Lower leg skin (tissue), 4 donors: ENCODE measurements around the gene GPR137B. TPM values are rescaled to one million over a fixed set of nuclear protein-coding genes. Genes with fewer than 3 reads are reported as not detected.

ENCODE experiments used
- DNase-seq, 2 donors: peaks; one replicate each; pipeline ENCODE4 v3.0.0-alpha.2; 2019; ENCODE audit warnings: low spot score in 2 of 2
- H3K4me3 ChIP-seq: fragments of 200-600 bp; sonication (generic); 2 replicates; pipeline ENCODE4 v1.5.1; 2017; ENCODE audit warnings: mild to moderate bottlenecking, low read depth; ENCODE audit not compliant: poor library complexity, severe bottlenecking
- CTCF ChIP-seq, 3 donors: fragments of 450-650 bp; IDR thresholded peaks; one replicate each; pipeline ENCODE4 v1.5.1; 2016; ENCODE audit warnings: antibody characterized with exemption in 3 of 3, mild to moderate bottlenecking in 3 of 3, moderate library complexity in 2 of 3
- POLR2A ChIP-seq, 2 donors: fragments of 450-650 bp; IDR thresholded peaks; one replicate each; pipeline ENCODE4 v1.6.1; 2016 to 2017; ENCODE audit warnings: antibody characterized with exemption in 2 of 2, mild to moderate bottlenecking in 1 of 2, moderate library complexity in 1 of 2
- WGBS, 2 donors: methylation state at CpG; one replicate each; pipeline ENCODE4 v1.1.5; 2018; 5-methylcytosine and 5-hydroxymethylcytosine counted together
- intact Hi-C: fragments of 100-400 bp; cut with DNase I; formaldehyde crosslinking; loops from one replicate; pipeline ENCODE4 v1.15.0; 2023; ENCODE audit warnings: low total_unique reads
- total RNA-seq, 4 donors: library from RNA; depleted of rRNA; stranded (reverse); fragments of >200 nt; gene quantifications; one replicate each; pipeline ENCODE4 v1.1.0, GENCODE V29; 2016

GPR137B gene
- total RNA-seq, 4 donors from 2014 or later: 22.5 to 45.5 (median 35.3) TPM

DNA sequence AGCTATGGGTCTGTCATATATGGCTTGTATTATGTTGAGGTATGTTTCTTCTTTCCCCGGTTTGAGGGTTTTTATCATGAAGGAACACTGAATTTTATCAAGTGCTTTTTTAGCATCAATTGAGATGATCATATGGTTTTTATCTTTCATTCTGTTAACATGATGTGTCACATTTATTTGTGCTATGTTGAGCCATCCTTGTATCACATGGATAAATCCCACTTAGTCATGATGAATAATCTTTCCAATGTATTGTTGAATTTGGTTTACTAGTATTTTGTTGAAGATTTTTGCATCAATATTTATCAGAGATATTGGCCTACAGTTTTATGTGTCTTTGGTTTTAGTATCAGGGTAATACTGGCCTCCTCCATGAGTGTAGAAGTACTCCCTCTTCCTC lies 61.7 kb downstream of the GPR137B start:
- intact Hi-C loops: no loop called here
- WGBS, 2 donors: 96 to 100% methylated on average over 1 of the region's 1 CpG
- DNase-seq: no peak
- no peak overlapping the region for H3K4me3 ChIP-seq
- no peak for TF ChIP-seq CTCF (IDR thresholded peaks at IDR 0.05)
- no peak for TF ChIP-seq POLR2A (IDR thresholded peaks at IDR 0.05)

GRCh38 chr1:236204656-236205055 lies 62.3 kb downstream of the GPR137B start:
- 94 to 97% methylated on average over 3 of the region's 3 CpGs for WGBS, 2 donors
- TF ChIP-seq POLR2A (IDR thresholded peaks at IDR 0.05) (no peak), CTCF (IDR thresholded peaks at IDR 0.05) (no peak)
- intact Hi-C loops: no loop called here
- DNase-seq: no peak
- no peak overlapping the region for H3K4me3 ChIP-seq

DNA sequence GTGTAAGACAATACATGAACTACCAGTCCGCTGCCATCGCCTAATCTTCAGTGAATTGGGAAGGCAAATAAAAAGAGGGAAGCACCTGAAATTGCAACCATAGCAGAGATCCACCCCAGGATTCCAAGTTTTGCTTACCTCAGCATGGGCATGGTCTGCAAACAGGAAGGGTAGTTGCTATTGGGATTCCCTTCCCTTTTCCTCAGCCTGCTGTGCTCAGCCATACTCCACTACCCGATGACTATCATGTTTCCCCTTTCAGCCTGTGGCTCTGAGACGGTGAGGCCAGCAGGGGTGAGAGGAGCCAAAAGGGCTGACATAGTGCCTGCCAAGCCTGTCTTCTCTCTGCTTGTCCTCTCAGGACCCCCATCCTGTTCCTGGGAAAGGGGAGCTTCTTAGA lies 64.2 kb downstream of the GPR137B start:
- DNase-seq: peak in 1 of 2 donors; percentile 22
- TF ChIP-seq CTCF (IDR thresholded peaks at IDR 0.05) (no peak), POLR2A (IDR thresholded peaks at IDR 0.05) (no peak)
- 69 to 77% methylated on average over 4 of the region's 4 CpGs for WGBS, 2 donors
- no peak overlapping the region for H3K4me3 ChIP-seq
- intact Hi-C loops: no loop called here

- DNase-seq: no peak
- H3K4me3 ChIP-seq: no peak overlapping the region
- TF ChIP-seq CTCF (IDR thresholded peaks at IDR 0.05) (no peak), POLR2A (IDR thresholded peaks at IDR 0.05) (no peak)
- WGBS, 2 donors: 71 to 74% methylated on average over 5 of the region's 5 CpGs
- intact Hi-C loops: no loop called here
Observed at GRCh38 chr1:236207121-236207520, 64.8 kb downstream of the GPR137B start.

DNA sequence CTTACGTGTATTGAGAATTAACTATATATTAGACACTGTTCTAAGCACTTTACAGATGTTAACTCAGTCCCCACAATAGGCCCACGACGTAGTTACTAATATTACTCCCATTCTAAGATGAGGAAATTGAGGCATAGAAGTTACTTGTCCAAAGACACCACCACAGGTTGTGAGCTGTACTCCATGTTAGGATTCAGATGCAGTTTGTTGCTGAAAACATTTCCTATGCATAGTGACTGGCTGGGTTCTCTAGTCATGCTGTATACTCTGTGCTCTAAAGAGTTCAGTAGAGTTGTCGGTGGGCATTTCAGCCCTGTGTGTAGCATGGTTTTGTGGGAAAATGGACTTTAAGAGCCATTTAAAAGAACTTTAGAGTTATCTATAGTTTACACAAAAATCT lies 65.2 kb downstream of the GPR137B start:
- intact Hi-C loops: no loop called here
- 94 to 96% methylated on average over 4 of the region's 4 CpGs for WGBS, 2 donors
- no peak for TF ChIP-seq CTCF (IDR thresholded peaks at IDR 0.05)
- no peak for TF ChIP-seq POLR2A (IDR thresholded peaks at IDR 0.05)
- H3K4me3 ChIP-seq: no peak overlapping the region
- no peak for DNase-seq

DNA sequence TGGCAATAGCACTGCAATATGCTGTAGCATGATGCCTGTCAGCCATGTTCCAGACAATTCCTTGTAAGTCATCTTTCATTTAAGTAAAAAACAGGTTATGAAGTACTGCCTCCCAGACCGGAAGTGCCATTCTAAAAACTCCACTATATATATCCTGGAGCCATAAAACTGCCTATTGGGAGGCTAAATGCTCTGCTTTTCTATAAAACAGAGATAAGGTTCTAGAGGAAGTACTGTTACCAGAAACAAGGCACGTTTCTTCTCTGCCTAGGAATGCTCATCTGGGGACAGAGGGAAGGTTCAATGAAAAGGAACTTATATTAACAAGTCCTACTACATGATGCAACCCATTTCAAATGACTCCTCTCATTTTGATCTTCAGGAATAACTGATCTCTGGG lies 66.8 kb downstream of the GPR137B start:
- DNase-seq: no peak

More for the DNA sequence above, 66.8 kb downstream of the GPR137B start:
- TF ChIP-seq CTCF (IDR thresholded peaks at IDR 0.05) (no peak), POLR2A (IDR thresholded peaks at IDR 0.05) (no peak)
- intact Hi-C loops: no loop called here
- 70 to 80% methylated on average over 2 of the region's 2 CpGs for WGBS, 2 donors
- no peak overlapping the region for H3K4me3 ChIP-seq
